ENCODE data around the gene ZNF540. TPM values are rescaled to one million over a fixed set of nuclear protein-coding genes. Genes with fewer than 3 reads are reported as not detected.
A peak's percentile ranks its signal among the peaks of the same experiment; 100 is the strongest.

Gene ZNF540
- total and polyA plus RNA-seq, 2 of the 8 experiments (the other 6 are each of a cell fraction or from before 2014, with no cell fraction given), result 0.15 to 0.17 TPM

DNA sequence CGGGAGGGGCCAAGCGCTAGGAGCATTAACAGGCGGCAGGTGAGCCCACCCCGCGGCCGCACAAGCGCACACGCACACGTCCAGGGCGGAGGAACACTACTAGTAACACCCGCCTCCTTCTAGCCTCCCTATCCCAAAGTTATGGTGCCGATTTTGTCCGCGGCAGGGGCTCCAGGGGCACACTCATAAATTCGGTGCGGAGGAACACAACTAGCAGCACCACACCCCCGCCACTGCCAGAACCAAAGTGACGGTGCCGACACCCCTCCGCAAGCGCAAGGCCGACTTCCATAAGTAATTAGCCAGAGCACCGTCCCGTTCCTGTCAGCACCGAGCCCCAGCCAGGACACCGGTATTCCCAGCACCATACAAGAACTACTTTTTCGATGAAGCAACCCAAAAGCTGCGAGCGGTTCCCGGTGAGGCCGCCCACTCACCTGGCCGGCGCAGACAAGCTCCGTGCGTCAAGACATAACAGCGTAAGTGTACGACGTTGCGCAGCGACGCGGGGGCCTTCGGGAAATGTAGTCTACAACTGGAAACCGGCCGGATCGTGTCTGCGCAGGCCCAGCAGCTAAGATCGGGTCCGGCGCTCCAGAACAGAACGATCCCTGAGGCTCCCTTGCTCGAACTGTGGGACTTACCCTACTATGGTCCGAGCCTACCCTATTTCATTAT is at the start of gene ZNF540, which contains the start of gene ZNF571 (continued):
- TF ChIP-seq, protein P1, sequence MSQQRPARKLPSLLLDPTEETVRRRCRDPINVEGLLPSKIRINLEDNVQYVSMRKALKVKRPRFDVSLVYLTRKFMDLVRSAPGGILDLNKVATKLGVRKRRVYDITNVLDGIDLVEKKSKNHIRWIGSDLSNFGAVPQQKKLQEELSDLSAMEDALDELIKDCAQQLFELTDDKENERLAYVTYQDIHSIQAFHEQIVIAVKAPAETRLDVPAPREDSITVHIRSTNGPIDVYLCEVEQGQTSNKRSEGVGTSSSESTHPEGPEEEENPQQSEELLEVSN (IDR thresholded peaks at IDR 0.05), result no peak
- TF ChIP-seq FOSL1 (IDR thresholded peaks at IDR 0.05; ENCODE audit: insufficient read depth, low read depth, low read length), result no peak
- TF ChIP-seq TAF7 (optimal IDR thresholded peaks at IDR 0.05; ENCODE audit: borderline replicate concordance, low read depth, low read length), result peak; percentile 31
- TF ChIP-seq, protein P2, sequence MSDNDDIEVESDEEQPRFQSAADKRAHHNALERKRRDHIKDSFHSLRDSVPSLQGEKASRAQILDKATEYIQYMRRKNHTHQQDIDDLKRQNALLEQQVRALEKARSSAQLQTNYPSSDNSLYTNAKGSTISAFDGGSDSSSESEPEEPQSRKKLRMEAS (IDR thresholded peaks at IDR 0.05), result peak; percentile 55
- no peak for TF ChIP-seq CTBP2 (IDR thresholded peaks at IDR 0.05; ENCODE audit: borderline replicate concordance, insufficient read depth, insufficient read length, low read length)
- TF ChIP-seq YY1 (IDR thresholded peaks at IDR 0.05; ENCODE audit: low read depth, low read length), result no peak
- TF ChIP-seq POLR2A (IDR thresholded peaks at IDR 0.05; ENCODE audit: control extremely low read depth in 1 of 2, low read depth in 2 of 2, low read length in 2 of 2), result peak in 1 of 2 experiments; percentile 79; a peak in 2 of 3 replicates
- TF ChIP-seq JUN (IDR thresholded peaks at IDR 0.05; ENCODE audit: low read depth, low read length), result peak; percentile 13; the same call in 1 of the 2 replicates
- peak; percentile 79 for TF ChIP-seq TAF1 (IDR thresholded peaks at IDR 0.05; ENCODE audit: low read depth, low read length)
- TF ChIP-seq, protein P3, sequence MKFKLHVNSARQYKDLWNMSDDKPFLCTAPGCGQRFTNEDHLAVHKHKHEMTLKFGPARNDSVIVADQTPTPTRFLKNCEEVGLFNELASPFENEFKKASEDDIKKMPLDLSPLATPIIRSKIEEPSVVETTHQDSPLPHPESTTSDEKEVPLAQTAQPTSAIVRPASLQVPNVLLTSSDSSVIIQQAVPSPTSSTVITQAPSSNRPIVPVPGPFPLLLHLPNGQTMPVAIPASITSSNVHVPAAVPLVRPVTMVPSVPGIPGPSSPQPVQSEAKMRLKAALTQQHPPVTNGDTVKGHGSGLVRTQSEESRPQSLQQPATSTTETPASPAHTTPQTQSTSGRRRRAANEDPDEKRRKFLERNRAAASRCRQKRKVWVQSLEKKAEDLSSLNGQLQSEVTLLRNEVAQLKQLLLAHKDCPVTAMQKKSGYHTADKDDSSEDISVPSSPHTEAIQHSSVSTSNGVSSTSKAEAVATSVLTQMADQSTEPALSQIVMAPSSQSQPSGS (IDR thresholded peaks at IDR 0.05; ENCODE audit: low read length), result 0 out of 2 replicates have a peak, but pooled peaks have one; percentile 56
- TF ChIP-seq MAFK (IDR thresholded peaks at IDR 0.05; ENCODE audit: low read depth, low read length), result no peak
- TF ChIP-seq CHD1 (IDR thresholded peaks at IDR 0.05; ENCODE audit: low read depth, low read length), result no peak
- TF ChIP-seq, protein P4, sequence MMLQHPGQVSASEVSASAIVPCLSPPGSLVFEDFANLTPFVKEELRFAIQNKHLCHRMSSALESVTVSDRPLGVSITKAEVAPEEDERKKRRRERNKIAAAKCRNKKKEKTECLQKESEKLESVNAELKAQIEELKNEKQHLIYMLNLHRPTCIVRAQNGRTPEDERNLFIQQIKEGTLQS (IDR thresholded peaks at IDR 0.05; ENCODE audit: insufficient read depth, low read depth, low read length), result peak; percentile 66
- no peak for TF ChIP-seq RXRA (IDR thresholded peaks at IDR 0.05; ENCODE audit: insufficient read depth, low read depth, low read length)
- no peak for TF ChIP-seq TEAD4 (IDR thresholded peaks at IDR 0.05; ENCODE audit: low read depth, low read length)
- TF ChIP-seq GABPA (IDR thresholded peaks at IDR 0.05; ENCODE audit: borderline replicate concordance, insufficient read depth, low read length), result no peak
- TF ChIP-seq, protein P5, sequence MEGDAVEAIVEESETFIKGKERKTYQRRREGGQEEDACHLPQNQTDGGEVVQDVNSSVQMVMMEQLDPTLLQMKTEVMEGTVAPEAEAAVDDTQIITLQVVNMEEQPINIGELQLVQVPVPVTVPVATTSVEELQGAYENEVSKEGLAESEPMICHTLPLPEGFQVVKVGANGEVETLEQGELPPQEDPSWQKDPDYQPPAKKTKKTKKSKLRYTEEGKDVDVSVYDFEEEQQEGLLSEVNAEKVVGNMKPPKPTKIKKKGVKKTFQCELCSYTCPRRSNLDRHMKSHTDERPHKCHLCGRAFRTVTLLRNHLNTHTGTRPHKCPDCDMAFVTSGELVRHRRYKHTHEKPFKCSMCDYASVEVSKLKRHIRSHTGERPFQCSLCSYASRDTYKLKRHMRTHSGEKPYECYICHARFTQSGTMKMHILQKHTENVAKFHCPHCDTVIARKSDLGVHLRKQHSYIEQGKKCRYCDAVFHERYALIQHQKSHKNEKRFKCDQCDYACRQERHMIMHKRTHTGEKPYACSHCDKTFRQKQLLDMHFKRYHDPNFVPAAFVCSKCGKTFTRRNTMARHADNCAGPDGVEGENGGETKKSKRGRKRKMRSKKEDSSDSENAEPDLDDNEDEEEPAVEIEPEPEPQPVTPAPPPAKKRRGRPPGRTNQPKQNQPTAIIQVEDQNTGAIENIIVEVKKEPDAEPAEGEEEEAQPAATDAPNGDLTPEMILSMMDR (IDR thresholded peaks at IDR 0.05; ENCODE audit: control extremely low read depth in 1 of 3, insufficient read depth in 1 of 3, low read depth in 1 of 3, low read length in 3 of 3), result no peak

Data from H1 (cell line).